ENCODE results near the gene SEPTIN1. TPM values are rescaled to one million over a fixed set of nuclear protein-coding genes. Genes with fewer than 3 reads are reported as not detected.

The SEPTIN1 gene
- total and polyA plus RNA-seq, 2 of the 13 experiments (the other 11 are each of a cell fraction or from before 2014, with no cell fraction given) = 0.18 to 0.67 TPM

DNA sequence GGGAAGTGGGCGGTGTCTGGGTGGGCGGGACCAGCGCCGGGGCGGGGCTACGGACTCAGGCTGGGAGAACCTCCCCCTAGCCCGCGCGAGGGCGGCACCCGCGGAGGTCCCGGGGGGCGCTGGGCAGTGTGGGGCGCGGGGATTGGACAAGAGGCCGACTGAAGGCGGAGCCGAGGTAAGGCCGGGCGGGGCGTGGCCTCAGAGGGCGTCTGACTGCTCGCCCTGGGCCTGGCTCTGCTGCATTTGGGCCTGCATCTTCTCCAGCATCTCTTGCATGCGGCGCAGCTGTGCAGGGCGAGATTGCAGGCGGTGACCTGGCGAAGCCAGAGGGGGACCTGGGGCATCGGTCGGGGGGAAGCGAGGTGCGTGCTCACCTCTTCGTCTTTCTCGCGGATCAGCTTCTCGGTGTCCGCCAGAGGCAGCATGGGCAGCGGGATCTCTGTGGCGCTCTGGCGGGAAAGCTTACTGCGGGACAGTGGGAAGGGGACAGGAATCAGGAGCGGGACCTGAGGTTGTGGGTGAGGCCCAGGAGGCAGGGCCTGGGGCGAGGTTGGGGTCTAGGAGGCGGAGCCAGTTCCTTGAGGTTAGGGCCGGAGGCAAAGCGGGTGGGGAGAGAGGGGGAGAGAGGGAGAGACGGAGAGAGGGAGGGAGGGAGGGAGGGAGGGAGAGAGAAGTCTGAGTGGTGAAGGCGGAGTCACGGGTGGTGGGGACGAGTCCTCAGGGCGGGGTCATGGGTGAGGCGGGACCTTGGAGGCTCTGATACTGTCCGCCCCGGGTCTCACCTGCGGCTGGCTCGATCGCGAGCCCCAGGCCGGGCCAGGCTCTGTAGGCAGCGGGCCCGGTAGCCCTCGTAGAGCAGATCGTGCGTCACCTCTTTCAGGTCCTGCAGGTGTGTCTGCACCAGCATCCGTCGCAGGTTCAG is 3.9 kb downstream of the SEPTIN1 start (continued):
- peak; percentile 27; the same call in 1 of the 2 replicates for TF ChIP-seq ZC3H13 (CRISPR knock-in tag; IDR thresholded peaks at IDR 0.05)
- 0 out of 2 replicates have a peak, but pooled peaks have one; percentile 57 for TF ChIP-seq RARG (CRISPR knock-in tag; IDR thresholded peaks at IDR 0.05; ENCODE audit: low read depth)
- TF ChIP-seq ZSCAN30 (CRISPR knock-in tag; IDR thresholded peaks at IDR 0.05) = no peak
- peak; percentile 19; the same call in 1 of the 2 replicates for TF ChIP-seq ZNF275 (CRISPR knock-in tag; IDR thresholded peaks at IDR 0.05; ENCODE audit: borderline replicate concordance)
- peak; percentile 92 for TF ChIP-seq ZBTB7A (CRISPR knock-in tag; IDR thresholded peaks at IDR 0.05)
- no peak for TF ChIP-seq ZNF562 (CRISPR knock-in tag; IDR thresholded peaks at IDR 0.05; ENCODE audit: borderline replicate concordance)
- TF ChIP-seq, protein P1, sequence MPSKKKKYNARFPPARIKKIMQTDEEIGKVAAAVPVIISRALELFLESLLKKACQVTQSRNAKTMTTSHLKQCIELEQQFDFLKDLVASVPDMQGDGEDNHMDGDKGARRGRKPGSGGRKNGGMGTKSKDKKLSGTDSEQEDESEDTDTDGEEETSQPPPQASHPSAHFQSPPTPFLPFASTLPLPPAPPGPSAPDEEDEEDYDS (CRISPR knock-in tag; IDR thresholded peaks at IDR 0.05) = peak; percentile 94
- TF ChIP-seq POLR2AphosphoS5 (IDR thresholded peaks at IDR 0.05; ENCODE audit: low read depth, low read length) = peak; percentile 91
- TF ChIP-seq, protein P2, sequence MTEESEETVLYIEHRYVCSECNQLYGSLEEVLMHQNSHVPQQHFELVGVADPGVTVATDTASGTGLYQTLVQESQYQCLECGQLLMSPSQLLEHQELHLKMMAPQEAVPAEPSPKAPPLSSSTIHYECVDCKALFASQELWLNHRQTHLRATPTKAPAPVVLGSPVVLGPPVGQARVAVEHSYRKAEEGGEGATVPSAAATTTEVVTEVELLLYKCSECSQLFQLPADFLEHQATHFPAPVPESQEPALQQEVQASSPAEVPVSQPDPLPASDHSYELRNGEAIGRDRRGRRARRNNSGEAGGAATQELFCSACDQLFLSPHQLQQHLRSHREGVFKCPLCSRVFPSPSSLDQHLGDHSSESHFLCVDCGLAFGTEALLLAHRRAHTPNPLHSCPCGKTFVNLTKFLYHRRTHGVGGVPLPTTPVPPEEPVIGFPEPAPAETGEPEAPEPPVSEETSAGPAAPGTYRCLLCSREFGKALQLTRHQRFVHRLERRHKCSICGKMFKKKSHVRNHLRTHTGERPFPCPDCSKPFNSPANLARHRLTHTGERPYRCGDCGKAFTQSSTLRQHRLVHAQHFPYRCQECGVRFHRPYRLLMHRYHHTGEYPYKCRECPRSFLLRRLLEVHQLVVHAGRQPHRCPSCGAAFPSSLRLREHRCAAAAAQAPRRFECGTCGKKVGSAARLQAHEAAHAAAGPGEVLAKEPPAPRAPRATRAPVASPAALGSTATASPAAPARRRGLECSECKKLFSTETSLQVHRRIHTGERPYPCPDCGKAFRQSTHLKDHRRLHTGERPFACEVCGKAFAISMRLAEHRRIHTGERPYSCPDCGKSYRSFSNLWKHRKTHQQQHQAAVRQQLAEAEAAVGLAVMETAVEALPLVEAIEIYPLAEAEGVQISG (CRISPR knock-in tag; IDR thresholded peaks at IDR 0.05) = peak; percentile 78; the same call in 1 of the 2 replicates
- TF ChIP-seq SIX1 (CRISPR knock-in tag; IDR thresholded peaks at IDR 0.05; ENCODE audit: borderline replicate concordance) = no peak
- peak; percentile 93; the same call in 1 of the 2 replicates for TF ChIP-seq PAWR (CRISPR knock-in tag; IDR thresholded peaks at IDR 0.05; ENCODE audit: borderline replicate concordance)
- no peak for TF ChIP-seq PLRG1 (conservative IDR thresholded peaks at IDR 0.05)
- no peak for TF ChIP-seq HOXA7 (CRISPR knock-in tag; IDR thresholded peaks at IDR 0.05)
- no peak; the same call in 1 of the 2 replicates for TF ChIP-seq ZNF639 (CRISPR knock-in tag; conservative IDR thresholded peaks at IDR 0.05)
- no peak for TF ChIP-seq CC2D1A (CRISPR knock-in tag; IDR thresholded peaks at IDR 0.05)
- TF ChIP-seq ZBTB20 (CRISPR knock-in tag; IDR thresholded peaks at IDR 0.05; ENCODE audit: borderline replicate concordance, low read depth) = peak; percentile 55; the same call in 1 of the 2 replicates
- TF ChIP-seq TCF12 (IDR thresholded peaks at IDR 0.05) = no peak
- no peak for TF ChIP-seq TCF12 (CRISPR knock-in tag; IDR thresholded peaks at IDR 0.05)
- TF ChIP-seq, protein P3, sequence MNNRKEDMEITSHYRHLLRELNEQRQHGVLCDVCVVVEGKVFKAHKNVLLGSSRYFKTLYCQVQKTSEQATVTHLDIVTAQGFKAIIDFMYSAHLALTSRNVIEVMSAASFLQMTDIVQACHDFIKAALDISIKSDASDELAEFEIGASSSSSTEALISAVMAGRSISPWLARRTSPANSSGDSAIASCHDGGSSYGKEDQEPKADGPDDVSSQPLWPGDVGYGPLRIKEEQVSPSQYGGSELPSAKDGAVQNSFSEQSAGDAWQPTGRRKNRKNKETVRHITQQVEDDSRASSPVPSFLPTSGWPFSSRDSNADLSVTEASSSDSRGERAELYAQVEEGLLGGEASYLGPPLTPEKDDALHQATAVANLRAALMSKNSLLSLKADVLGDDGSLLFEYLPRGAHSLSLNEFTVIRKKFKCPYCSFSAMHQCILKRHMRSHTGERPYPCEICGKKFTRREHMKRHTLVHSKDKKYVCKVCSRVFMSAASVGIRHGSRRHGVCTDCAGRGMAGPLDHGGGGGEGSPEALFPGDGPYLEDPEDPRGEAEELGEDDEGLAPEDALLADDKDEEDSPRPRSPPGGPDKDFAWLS (CRISPR knock-in tag; IDR thresholded peaks at IDR 0.05; ENCODE audit: borderline replicate concordance) = 0 out of 2 replicates have a peak, but pooled peaks have one; percentile 57
- TF ChIP-seq ZNF530 (CRISPR knock-in tag; IDR thresholded peaks at IDR 0.05; ENCODE audit: low read depth) = no peak
